Spleen (tissue), 7 donors: ENCODE results near the gene NCF4.

Experiments used
- POLR2AphosphoS5 ChIP-seq, 3 donors: sonication (generic); formaldehyde crosslinking; IDR thresholded peaks; one replicate each; pipeline ENCODE4 v1.5.1; 2017; ENCODE audit warnings: antibody characterized with exemption in 3 of 3
- TF ChIP-seq, protein P1 (sequence below), 11 experiments: fragments of 200-600 bp in 7 of 11; fragments of 450-650 bp in 4 of 11; sonication (generic) in 4 of 11; IDR thresholded peaks in 8 of 11; conservative IDR thresholded peaks in 3 of 11; 1 replicate in 7 of 11; 2 replicates in 4 of 11; pipeline versions ENCODE4 v1.4.0 to v1.8.0; 2016 to 2021; ENCODE audit warnings: antibody characterized with exemption in 11 of 11, inconsistent platforms in 4 of 11, mild to moderate bottlenecking in 1 of 11
- donor health status: DM: no; HTN: no; CAD: no; lungs with moderate emphysema.
- donor health status: DM: no; HTN: no; CAD: no.
- donor health status: DM: no; HTN: no; CAD: no.

DNA sequence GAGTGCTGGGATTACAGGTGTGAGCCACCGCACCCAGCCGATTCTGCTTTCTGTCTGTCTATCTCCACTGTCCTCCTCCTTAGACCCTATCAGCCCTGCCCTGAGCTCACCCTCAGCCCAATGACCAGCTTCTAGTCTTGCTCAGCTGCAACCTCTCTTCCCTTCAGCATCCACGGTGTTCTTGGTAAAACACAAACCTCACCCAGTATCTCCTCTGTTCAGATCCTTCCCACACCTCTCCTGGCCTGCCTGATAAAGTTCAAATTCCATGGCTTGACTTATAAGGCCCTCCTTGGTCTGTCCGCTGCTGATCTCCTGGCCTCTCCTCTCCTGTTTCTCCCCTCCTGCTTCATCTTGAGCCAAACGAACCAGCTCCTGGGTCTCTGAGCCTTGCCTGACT is 14.5 kb upstream of the NCF4 start:
- TF ChIP-seq POLR2AphosphoS5 (IDR thresholded peaks at IDR 0.05), result no peak
- TF ChIP-seq, protein P1, sequence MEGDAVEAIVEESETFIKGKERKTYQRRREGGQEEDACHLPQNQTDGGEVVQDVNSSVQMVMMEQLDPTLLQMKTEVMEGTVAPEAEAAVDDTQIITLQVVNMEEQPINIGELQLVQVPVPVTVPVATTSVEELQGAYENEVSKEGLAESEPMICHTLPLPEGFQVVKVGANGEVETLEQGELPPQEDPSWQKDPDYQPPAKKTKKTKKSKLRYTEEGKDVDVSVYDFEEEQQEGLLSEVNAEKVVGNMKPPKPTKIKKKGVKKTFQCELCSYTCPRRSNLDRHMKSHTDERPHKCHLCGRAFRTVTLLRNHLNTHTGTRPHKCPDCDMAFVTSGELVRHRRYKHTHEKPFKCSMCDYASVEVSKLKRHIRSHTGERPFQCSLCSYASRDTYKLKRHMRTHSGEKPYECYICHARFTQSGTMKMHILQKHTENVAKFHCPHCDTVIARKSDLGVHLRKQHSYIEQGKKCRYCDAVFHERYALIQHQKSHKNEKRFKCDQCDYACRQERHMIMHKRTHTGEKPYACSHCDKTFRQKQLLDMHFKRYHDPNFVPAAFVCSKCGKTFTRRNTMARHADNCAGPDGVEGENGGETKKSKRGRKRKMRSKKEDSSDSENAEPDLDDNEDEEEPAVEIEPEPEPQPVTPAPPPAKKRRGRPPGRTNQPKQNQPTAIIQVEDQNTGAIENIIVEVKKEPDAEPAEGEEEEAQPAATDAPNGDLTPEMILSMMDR (IDR thresholded peaks at IDR 0.05 in 8 of 11, conservative IDR thresholded peaks at IDR 0.05 in 3 of 11), result no peak
